Neuronal stem cell (in vitro differentiated cells): ENCODE data around the gene ABCD1.
"Not testable (repeated sequence)": the region's sequence is repeated elsewhere in the genome, so short reads cannot be mapped to it uniquely, and the experiment has no call there.

ENCODE experiments used
- DNase-seq: peaks from one replicate; pipeline ENCODE4 v3.0.0-alpha.2; 2013; ENCODE audit warnings: low spot score
- H2AFZ ChIP-seq: one replicate; pipeline ENCODE4 v1.6.1; 2013; ENCODE audit warnings: mild to moderate bottlenecking, low read length, inconsistent platforms
- H2AK5ac ChIP-seq: 2 replicates; pipeline ENCODE4 v1.6.1; 2013; ENCODE audit warnings: low read depth, mild to moderate bottlenecking, inconsistent platforms, low read length, moderate library complexity, mixed read lengths
- H2BK120ac ChIP-seq: 2 replicates; pipeline ENCODE4 v1.6.1; 2013; ENCODE audit warnings: low read depth, mild to moderate bottlenecking, inconsistent platforms, low read length, moderate library complexity, mixed read lengths
- H2BK12ac ChIP-seq: one replicate; pipeline ENCODE4 v1.6.1; 2013; ENCODE audit warnings: low read length, inconsistent platforms
- H2BK15ac ChIP-seq: 2 replicates; pipeline ENCODE4 v1.6.1; 2013; ENCODE audit warnings: mild to moderate bottlenecking, low read length, inconsistent platforms, mixed read lengths
- H2BK5ac ChIP-seq: one replicate; pipeline ENCODE4 v1.6.1; 2013; ENCODE audit warnings: inconsistent platforms, mild to moderate bottlenecking, low read length, moderate library complexity
- H3K14ac ChIP-seq: one replicate; pipeline ENCODE4 v1.6.1; 2013; ENCODE audit warnings: low read length, inconsistent platforms
- H3K18ac ChIP-seq: 2 replicates; pipeline ENCODE4 v1.6.1; 2013; ENCODE audit warnings: low read length, inconsistent platforms
- H3K23ac ChIP-seq: 2 replicates; pipeline ENCODE4 v1.6.1; 2013; ENCODE audit warnings: low read depth, mild to moderate bottlenecking, mixed read lengths, low read length, inconsistent platforms; ENCODE audit not compliant: poor library complexity
- H3K27ac ChIP-seq: replicated peaks from 3 replicates; pipeline ENCODE4 v1.5.1; 2013; ENCODE audit warnings: low read length, inconsistent platforms
- H3K27me3 ChIP-seq, 3 experiments: 2 replicates each; pipeline ENCODE4 v1.6.1; 2013; ENCODE audit warnings: low read length in 3 of 3, mild to moderate bottlenecking in 2 of 3, inconsistent platforms in 1 of 3, low read depth in 1 of 3, mixed read lengths in 1 of 3, moderate library complexity in 1 of 3; ENCODE audit not compliant: control insufficient read depth in 3 of 3, insufficient read depth in 3 of 3
- H3K36me3 ChIP-seq, 2 donors: replicated peaks in 1 of 2; 2 replicates each; pipeline ENCODE4 v1.6.1; 2013; ENCODE audit warnings: low read length in 2 of 2; ENCODE audit not compliant: control insufficient read depth in 2 of 2, insufficient read depth in 2 of 2
- H3K4ac ChIP-seq: 2 replicates; pipeline ENCODE4 v1.6.1; 2013; ENCODE audit warnings: inconsistent platforms, mild to moderate bottlenecking, low read length, moderate library complexity
- H3K4me1 ChIP-seq, 2 donors: 1 replicate in 1 of 2; 2 replicates in 1 of 2; pipeline ENCODE4 v1.6.1; 2013; ENCODE audit warnings: low read length in 2 of 2, low read depth in 1 of 2; ENCODE audit not compliant: control insufficient read depth in 2 of 2, insufficient read depth in 1 of 2
- H3K4me2 ChIP-seq: one replicate; pipeline ENCODE4 v1.6.1; 2013; ENCODE audit warnings: mild to moderate bottlenecking, low read length, inconsistent platforms; ENCODE audit not compliant: insufficient read depth, poor library complexity, severe bottlenecking
- H3K4me3 ChIP-seq, 2 donors: 2 replicates each; pipeline ENCODE4 v1.5.1; 2013; ENCODE audit warnings: low read length in 2 of 2, mild to moderate bottlenecking in 2 of 2, inconsistent platforms in 1 of 2, moderate library complexity in 1 of 2
- H3K79me1 ChIP-seq: one replicate; pipeline ENCODE4 v1.6.1; 2013; ENCODE audit warnings: low read depth, mild to moderate bottlenecking, inconsistent platforms, low read length, moderate library complexity
- H3K9ac ChIP-seq: one replicate; pipeline ENCODE4 v1.6.1; 2013; ENCODE audit warnings: mild to moderate bottlenecking, low read depth, low read length, inconsistent platforms; ENCODE audit not compliant: poor library complexity
- H3K9me3 ChIP-seq, 2 donors: replicated peaks in 1 of 2; 2 replicates each; pipeline versions ENCODE3 to v1.6.1; 2013; ENCODE audit warnings: low read length in 2 of 2, mild to moderate bottlenecking in 2 of 2, inconsistent platforms in 1 of 2, low read depth in 1 of 2, mixed read lengths in 1 of 2, moderate library complexity in 1 of 2; ENCODE audit not compliant: control insufficient read depth in 2 of 2, insufficient read depth in 1 of 2
- H4K8ac ChIP-seq: one replicate; pipeline ENCODE4 v1.6.1; 2013; ENCODE audit warnings: low read depth, mild to moderate bottlenecking, inconsistent platforms, low read length, moderate library complexity
- H4K91ac ChIP-seq: one replicate; pipeline ENCODE4 v1.6.1; 2013; ENCODE audit warnings: low read length, low read depth, mild to moderate bottlenecking, inconsistent platforms; ENCODE audit not compliant: poor library complexity
- WGBS, 2 donors: extraction: QIAGEN DNeasy Blood & Tissue Kit; methylation state at CpG; one replicate each; pipeline ENCODE4 v1.1.7; 2013; ENCODE audit warnings: missing lambda C conversion rate in 2 of 2, mixed read lengths in 1 of 2; ENCODE audit not compliant: insufficient read length in 2 of 2, insufficient replicate concordance in 1 of 2; ENCODE audit errors: extremely low coverage in 2 of 2; 5-methylcytosine and 5-hydroxymethylcytosine counted together

Gene ABCD1

GRCh38 chrX:153693216-153694086 lies 31.2 kb upstream of the ABCD1 start:
- no CpG with 5 or more reads among the region's 31 CpGs for WGBS, 2 donors

GRCh38 chrX:153694256-153694655 lies 30.4 kb upstream of the ABCD1 start:
- not testable (repeated sequence) for H3K27ac ChIP-seq, H3K23ac ChIP-seq, DNase-seq, H2BK5ac ChIP-seq, H2BK12ac ChIP-seq, H2AFZ ChIP-seq, H2BK120ac ChIP-seq, H2BK15ac ChIP-seq, H3K4me3 ChIP-seq, H3K18ac ChIP-seq, H3K27me3 ChIP-seq, H3K4ac ChIP-seq, H3K4me2 ChIP-seq, H3K14ac ChIP-seq, H4K8ac ChIP-seq, H3K9ac ChIP-seq, H4K91ac ChIP-seq, H3K9me3 ChIP-seq, H2AK5ac ChIP-seq, H3K4me1 ChIP-seq
- Histone ChIP-seq H3K79me1 (peaks cover 12% of the 10 kb centered on the region), H3K36me3 (peaks cover 11 to 65% of the 10 kb centered on the region in 2 donors)
- WGBS, 2 donors = no CpG with 5 or more reads among the region's 16 CpGs

More at GRCh38 chrX:153693216-153694086, 31.2 kb upstream of the ABCD1 start:
- Histone ChIP-seq H2AFZ (no peak overlapping the region), H2BK15ac (no peak overlapping the region), H3K4me3 (no peak overlapping the region), H3K9ac (no peak overlapping the region), H2BK5ac (no peak overlapping the region), H2AK5ac (no peak overlapping the region), H3K4me2 (no peak overlapping the region), H3K4me1 (peaks cover 3 to 4% of the 10 kb centered on the region in 2 donors), H3K14ac (no peak overlapping the region), H3K27me3 (peaks cover 0 to 8% (median 0%) of the 10 kb centered on the region in 3 experiments), H3K9me3 (no peaks in the 10 kb centered on the region), H3K79me1 (peaks cover 12% of the 10 kb centered on the region), H4K8ac (no peak overlapping the region), H2BK120ac (no peak overlapping the region), H3K4ac (no peak overlapping the region), H3K27ac (no peak overlapping the region), H3K18ac (no peak overlapping the region), H3K36me3 (peaks cover 11 to 64% of the 10 kb centered on the region in 2 donors), H3K23ac (peak overlapping the region; percentile 43), H4K91ac (no peak overlapping the region), H2BK12ac (no peak overlapping the region)
- DNase-seq = no peak

GRCh38 chrX:153694687-153695270 lies 29.9 kb upstream of the ABCD1 start:
- H3K14ac ChIP-seq = no peak overlapping the region
- H3K23ac ChIP-seq = no peak overlapping the region
- peaks cover 2 to 3% of the 10 kb centered on the region in 2 donors for H3K4me1 ChIP-seq
- peaks cover 10 to 64% of the 10 kb centered on the region in 2 donors for H3K36me3 ChIP-seq
- H3K4me2 ChIP-seq = no peak overlapping the region
- H2BK5ac ChIP-seq = no peak overlapping the region
- H2BK15ac ChIP-seq = no peak overlapping the region
- no peaks in the 10 kb centered on the region for H3K9me3 ChIP-seq
- no peak overlapping the region for H2AFZ ChIP-seq
- DNase-seq = no peak
- H3K27me3 ChIP-seq = peaks cover 0 to 8% (median 0%) of the 10 kb centered on the region in 3 experiments
- no peak overlapping the region for H3K9ac ChIP-seq
- WGBS, 2 donors = no CpG with 5 or more reads among the region's 23 CpGs
- no peak overlapping the region for H4K8ac ChIP-seq
- no peak overlapping the region for H4K91ac ChIP-seq
- H3K4ac ChIP-seq = no peak overlapping the region
- H3K79me1 ChIP-seq = peaks cover 9% of the 10 kb centered on the region
- no peak overlapping the region for H3K27ac ChIP-seq
- H2BK12ac ChIP-seq = no peak overlapping the region
- H3K18ac ChIP-seq = no peak overlapping the region
- no peak overlapping the region for H2BK120ac ChIP-seq
- no peak overlapping the region for H3K4me3 ChIP-seq
- H2AK5ac ChIP-seq = no peak overlapping the region

GRCh38 chrX:153696100-153696499 lies 28.6 kb upstream of the ABCD1 start:
- Histone ChIP-seq H3K79me1 (peaks cover 7% of the 10 kb centered on the region), H3K9ac (no peak overlapping the region), H3K9me3 (no peaks in the 10 kb centered on the region), H2BK12ac (no peak overlapping the region), H3K36me3 (peaks cover 8 to 57% of the 10 kb centered on the region in 2 donors), H2BK120ac (no peak overlapping the region), H3K4me2 (no peak overlapping the region), H2AK5ac (no peak overlapping the region), H3K4me1 (no peaks in the 10 kb centered on the region), H4K8ac (no peak overlapping the region), H3K23ac (no peak overlapping the region), H4K91ac (no peak overlapping the region), H3K4ac (no peak overlapping the region), H3K27me3 (peaks cover 0 to 15% (median 0%) of the 10 kb centered on the region in 3 experiments), H2BK15ac (no peak overlapping the region), H2AFZ (no peak overlapping the region), H2BK5ac (no peak overlapping the region), H3K18ac (no peak overlapping the region), H3K27ac (no peak overlapping the region), H3K14ac (no peak overlapping the region), H3K4me3 (no peak overlapping the region)
- DNase-seq = no peak
- WGBS, 2 donors = no CpG with 5 or more reads among the region's 15 CpGs
